Liver (tissue), 3 donors: ENCODE measurements around the gene PLA2G4D.

Experiments
- RAD21 ChIP-seq, 2 donors: IDR thresholded peaks; 2 replicates each; pipeline ENCODE4 v1.6.1; 2016; ENCODE audit warnings: antibody characterized with exemption in 2 of 2, mild to moderate bottlenecking in 2 of 2
- REST ChIP-seq: IDR thresholded peaks from 2 replicates; pipeline ENCODE4 v1.6.1; 2016; ENCODE audit warnings: antibody characterized with exemption, mild to moderate bottlenecking
- TF ChIP-seq, protein P1 (sequence below): fragments of 150-350 bp; IDR thresholded peaks from 2 replicates; pipeline ENCODE4 v1.5.1; 2017; ENCODE audit warnings: improper control_type of control experiment, low read depth, low read length; ENCODE audit not compliant: missing input control
- donor health status: healthy.
- donor health status: healthy.

DNA sequence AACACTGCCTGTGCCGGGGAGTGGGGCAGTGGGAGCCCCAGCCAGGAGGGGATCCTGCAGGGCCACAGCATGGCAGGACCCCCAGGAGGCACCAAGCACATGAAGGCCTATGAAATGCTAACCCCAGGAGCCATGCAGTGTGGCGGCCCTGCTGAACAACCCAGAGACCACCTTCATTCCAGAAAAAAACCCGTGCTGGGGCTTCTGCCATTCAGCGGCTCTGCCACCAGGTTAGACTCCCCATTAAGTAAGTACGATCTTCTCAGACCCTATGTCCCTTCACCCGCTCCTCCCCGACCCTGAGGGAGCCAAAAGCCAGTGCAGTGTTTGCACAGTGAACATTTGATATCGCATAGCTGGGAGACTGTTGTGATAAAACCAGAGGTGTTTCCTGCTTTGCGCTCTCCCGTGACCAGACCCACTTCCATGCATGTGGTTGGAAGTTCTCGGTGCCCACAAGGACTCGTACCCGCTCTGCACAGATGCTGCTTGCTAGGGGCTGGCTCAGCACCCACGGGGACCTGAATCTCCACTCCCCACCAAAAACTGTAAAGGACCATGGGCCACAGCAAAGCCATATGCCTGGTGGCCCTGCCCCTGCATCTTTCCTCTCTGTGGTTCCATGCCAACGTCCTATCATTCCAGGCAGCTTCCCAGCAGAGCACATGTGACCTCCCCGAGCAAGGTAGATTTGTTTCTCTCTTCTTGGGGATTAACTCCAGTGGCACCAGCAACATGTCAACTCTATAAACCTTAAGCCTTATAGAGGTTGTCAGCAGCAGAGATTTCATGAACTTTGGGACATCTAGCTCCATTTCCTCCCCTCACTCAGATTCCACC is 5.3 kb downstream of the PLA2G4D start:
- TF ChIP-seq, protein P1, sequence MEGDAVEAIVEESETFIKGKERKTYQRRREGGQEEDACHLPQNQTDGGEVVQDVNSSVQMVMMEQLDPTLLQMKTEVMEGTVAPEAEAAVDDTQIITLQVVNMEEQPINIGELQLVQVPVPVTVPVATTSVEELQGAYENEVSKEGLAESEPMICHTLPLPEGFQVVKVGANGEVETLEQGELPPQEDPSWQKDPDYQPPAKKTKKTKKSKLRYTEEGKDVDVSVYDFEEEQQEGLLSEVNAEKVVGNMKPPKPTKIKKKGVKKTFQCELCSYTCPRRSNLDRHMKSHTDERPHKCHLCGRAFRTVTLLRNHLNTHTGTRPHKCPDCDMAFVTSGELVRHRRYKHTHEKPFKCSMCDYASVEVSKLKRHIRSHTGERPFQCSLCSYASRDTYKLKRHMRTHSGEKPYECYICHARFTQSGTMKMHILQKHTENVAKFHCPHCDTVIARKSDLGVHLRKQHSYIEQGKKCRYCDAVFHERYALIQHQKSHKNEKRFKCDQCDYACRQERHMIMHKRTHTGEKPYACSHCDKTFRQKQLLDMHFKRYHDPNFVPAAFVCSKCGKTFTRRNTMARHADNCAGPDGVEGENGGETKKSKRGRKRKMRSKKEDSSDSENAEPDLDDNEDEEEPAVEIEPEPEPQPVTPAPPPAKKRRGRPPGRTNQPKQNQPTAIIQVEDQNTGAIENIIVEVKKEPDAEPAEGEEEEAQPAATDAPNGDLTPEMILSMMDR, result no peak
- no peak for TF ChIP-seq RAD21 (IDR thresholded peaks at IDR 0.05)
- no peak for TF ChIP-seq REST
